HG02884 (cell line): ENCODE results near the gene PRKAR1B.
"Not testable (repeated sequence)": the region's sequence is repeated elsewhere in the genome, so short reads cannot be mapped to it uniquely, and the experiment has no call there.

Experiments
- ATAC-seq: cut with Tn5 transposase; IDR thresholded peaks from one replicate; pipeline ENCODE4 v1.9.1; 2021; ENCODE audit warnings: mild to moderate bottlenecking, moderate library complexity; ENCODE audit not compliant: unreplicated experiment

The PRKAR1B gene

DNA sequence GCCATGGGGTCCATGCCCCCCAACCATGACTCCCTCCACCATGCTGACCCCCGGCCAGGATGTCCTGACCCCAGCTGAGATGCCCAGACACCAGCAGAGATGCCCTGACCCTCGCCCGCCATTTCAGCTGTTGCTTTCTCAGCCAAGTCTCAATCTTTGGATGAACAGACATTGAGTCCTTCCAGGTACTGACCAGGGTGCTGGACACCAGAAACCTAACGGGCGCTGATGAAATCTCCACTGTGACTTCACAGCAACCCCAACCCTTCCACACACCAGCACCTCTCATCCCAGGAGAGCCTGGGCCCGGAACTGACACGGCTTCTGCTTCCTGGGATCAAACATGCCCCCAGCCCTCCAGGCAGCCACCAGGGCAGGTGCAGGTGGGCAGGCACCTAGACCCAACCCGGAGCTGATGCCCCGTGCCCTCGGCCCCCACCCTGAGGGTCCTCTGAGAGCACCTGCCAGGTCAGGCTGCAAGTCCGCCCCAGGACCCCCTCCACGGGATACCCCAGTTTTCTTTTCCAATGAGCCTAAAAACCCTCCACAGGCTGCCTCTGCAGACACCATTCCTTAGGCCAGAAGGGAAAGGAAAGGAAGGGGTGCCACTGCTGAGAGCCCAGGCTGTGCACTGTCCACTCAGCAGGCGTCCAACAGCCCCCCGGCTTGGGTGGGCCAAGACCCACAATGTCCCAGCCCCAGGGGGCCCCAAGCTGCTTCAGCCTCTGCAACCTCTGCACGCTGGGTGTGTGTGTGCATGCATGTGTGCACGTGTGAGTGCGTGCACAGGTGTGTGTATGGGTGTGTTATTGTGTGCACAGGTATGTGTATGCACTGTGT, 164.1 kb downstream of the PRKAR1B start:
- no peak for ATAC-seq

DNA sequence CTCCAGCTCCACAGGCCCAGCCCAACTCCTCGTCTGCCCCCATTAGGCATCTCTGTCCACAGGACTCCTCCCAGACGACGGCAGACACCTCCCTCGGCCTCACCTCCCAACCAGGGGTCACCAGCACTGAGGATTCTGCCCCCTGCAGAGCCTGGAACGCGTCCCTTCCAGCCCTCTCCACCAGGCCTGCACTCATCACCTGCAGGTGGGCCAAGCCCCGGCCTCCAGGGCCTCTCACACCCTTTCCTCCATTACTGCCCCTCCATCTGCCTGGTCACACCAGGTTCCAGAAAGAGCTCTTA, 164.8 kb downstream of the PRKAR1B start:
- no peak for ATAC-seq

DNA sequence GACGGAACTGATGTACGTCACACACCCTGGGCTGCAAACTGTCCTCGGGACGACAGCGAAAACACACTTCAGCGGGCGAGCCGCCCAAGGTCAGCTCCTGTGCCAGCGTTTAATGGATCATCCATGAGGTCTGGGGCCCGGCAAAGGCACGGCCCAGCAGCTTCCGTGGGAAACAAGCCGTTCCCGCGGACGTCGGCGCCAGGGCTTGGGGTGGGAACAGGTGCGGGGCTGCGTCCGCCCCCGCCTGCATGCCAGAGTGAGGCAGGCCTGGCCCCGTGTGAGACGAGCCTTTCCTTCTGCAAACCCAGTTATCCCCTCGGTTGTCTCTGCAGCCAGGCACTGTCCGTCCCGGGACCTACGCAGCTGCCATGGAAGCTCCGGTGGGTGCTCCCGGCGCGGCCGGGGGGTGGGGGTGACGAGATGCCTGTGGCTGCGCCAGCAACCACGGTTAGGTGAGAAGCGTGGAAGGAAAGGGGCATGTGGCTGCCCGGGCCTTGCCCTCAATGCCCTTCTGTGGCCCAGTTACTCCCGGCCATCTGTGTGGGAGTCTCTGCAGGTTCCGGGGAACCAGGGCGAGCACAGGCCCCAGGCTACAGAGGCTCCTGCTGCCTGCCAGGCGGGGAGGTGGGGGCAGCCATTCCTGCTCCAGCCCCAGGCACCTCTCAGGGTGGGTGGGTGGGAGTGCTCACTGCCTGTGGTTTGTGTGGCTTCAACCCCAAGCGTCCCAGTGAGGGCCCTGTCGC, 165.3 kb downstream of the PRKAR1B start:
- ATAC-seq, result no peak

DNA sequence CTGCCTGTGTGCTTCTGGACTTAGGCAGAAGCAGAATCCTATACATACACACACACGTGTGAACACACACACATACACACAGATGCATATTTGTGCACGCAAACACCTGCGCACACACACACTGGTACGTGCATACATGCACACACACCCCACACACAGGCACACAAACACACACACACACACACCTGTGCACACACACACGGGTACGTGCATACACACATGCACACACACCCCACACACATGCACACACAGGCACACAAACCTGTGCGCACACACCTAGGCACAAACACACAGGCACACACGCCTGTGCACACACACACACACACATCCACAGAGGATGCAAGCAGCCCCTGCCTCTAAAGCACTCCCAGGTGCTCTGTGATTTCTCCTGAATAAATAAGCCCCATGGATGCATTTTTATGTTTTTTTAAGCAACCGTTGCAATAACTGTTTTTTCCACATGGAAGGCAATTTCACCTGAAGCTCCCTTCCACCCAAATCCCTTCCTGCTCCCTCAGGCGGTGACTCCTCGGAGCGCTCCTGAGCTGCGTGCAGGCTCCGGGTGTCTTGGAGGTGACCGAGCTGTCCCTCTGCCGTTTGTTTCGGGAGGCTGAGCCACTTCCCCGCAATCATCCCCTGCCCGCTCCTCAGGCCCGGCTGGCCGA, 166.0 kb downstream of the PRKAR1B start:
- ATAC-seq, result no peak

DNA sequence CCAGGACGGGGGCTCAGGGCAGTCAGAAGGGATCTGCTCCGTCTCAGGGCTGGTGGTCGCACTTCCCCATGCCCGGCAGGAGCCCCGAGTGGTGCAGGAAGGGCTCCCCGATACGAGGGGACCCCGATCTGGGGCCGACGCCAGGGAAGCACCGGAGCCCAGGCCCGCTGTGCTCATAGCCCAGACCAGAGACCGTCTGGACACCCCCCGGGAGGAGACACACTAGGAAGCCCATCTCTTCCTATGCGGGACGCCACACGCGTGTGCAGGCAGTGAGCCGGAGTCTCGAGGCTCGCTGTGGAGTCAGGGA, 167.7 kb downstream of the PRKAR1B start:
- ATAC-seq, result no peak

DNA sequence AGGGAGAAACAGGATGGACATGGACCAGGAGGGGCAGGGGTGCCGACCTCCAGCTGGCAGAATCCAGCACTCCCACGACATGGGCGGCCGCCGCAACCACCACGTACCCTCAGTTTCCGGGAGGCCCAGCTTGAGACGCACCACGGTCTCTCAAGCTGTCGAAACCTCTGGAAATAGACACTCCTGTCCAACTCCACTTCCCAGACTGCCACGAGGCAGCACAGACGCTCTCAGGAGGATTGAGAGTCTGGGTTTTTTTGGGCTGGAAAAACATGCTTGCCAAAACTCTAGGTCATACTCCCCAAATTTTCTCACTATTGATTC, 169.6 kb downstream of the PRKAR1B start:
- no peak for ATAC-seq

DNA sequence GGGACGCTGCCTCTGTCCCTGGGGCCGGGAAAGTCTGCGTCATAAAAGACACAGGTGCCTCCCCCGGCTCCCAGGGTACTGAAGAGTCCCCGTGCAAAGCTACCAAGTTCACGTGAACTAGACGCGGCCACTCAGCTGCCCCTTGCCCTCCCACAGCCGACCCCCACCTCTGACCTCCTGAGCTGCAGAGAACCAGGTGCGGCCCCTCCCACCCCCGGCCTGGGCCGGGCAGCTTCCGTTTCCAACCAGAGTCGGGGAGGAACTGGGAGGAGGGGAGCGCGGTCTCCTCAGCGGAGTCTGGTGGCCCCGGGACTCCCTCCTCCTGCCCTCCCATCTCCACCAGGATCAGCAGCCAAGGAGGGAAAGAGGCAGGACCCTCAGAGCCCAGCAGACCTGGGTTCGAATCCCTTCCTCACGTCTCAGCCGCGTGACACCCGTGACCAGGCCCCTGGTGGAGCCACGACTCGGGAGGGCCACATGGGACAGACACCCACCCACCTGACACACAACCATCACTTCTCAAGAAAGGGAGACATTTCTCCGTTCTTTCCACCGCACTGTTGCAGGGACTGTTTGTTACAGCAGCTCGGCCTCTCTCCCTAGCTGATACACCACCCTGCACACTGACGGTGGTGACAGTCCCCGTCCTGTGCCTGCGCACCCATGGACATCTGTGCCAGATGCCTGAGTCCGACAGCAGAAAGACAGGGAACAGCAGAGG, 170.1 kb downstream of the PRKAR1B start:
- ATAC-seq, result no peak

DNA sequence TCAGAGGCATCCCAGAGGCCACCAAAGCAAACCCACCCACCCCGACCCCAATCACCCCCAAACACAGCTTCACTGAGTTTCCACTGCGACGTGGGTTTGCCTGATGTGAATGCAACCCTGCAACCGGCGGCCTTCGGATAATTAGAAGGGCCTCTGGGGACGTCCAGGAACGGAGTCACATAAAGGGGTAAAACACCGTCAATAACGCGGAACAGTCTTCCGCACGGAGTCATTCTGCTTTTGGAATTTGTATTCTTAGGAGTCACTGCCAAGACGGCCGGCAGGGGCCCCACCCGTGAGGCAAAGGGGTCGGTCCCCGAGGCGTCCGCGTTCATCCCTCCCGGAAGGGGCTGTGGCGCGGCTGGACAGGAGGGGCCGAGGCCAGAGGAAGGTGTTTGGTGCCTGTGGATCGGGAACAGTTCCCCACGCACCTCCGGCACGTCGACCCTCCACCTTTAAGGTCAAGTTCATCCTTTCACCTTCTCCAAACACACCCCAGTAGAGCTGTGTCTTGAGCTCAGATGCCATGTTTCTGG, 170.7 kb downstream of the PRKAR1B start:
- no peak for ATAC-seq

DNA sequence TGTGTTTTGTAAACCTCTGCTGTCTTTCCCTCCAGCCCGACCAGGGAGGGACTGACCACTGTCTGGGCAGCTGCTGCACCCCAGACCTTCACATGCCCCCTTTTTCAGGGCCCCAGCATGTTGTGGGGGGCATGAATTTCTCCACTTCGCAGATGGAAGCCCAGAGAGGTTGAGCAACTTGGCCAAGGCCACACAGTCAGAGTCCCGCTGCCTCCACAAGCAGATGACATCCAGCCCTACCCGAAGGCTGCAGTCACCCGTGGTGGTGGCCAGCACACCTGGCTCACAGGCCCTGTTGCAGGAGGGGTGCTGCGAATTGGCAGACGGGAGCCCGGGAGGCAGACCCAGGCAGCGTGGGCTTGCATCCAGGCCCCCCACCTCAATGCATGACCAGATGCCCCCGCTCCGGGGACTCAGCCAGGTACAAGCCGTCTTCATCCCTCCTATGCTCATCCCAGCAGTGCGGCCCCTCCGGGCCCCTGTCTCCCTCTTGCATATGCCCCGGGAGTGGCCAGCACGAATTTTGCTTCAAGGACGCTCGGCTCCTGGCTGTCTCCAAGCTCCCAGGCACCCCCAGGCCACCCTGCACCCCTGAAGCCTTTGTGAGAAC, 171.4 kb downstream of the PRKAR1B start:
- ATAC-seq, result no peak

DNA sequence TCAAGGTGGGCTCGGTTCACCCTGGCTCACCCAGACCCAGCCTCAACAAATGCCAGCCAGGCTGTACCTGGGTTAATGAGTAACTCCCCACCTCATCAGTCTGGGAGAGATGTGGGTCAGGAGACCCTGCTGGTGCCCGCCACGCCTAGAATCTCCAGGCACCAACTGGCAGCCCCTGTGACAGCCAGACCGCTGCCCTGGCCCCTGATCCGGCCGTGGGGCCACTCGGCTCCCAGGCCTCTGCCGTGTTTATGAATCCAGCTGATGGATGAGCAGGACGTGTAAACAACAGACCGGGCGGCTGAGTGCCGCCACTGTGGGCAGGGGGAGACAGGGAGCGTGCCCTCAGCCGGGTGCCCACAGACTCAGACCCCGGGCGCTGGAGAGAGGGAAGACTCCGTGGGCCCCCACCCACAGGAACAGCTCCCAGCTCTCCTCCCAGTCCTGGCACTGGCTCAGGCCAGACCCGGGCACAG, 173.4 kb downstream of the PRKAR1B start:
- ATAC-seq, result no peak

DNA sequence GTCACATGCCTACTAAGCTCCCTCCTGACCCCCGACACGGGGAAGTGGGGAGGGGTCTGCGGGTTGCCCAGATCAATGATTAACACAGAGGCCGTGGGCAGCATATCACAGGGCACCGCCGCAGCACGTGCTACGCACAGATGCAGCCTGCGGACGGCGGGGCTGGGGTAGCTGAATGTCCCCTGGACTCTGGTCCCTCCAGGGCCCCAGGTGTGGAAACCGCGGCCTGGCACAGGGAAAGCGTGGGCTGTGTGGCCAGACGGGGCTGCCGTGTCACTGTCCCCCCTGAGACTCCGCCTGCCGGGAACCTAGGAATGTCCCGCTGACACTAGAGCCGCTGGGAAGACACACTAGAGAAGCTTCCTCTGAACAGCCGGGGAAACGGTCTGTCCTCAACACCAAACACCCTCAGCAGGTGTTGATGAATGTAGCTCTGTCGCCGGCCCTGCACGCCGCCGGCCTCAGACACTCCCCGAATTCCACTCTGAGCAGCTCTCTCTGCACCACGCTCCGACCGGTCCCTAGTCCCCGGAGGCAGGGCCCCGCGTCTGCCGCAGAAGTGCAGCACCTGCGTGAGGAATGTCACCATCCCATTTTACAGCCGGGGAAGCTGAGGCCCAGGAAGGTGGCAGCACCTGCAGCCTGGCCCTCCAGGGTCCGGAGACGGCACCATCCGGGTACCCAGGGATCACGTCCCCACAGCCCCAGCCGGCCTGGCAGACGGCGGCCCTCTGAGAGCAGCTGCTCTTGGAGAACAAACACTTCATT, 174.0 kb downstream of the PRKAR1B start:
- ATAC-seq, result no peak

DNA sequence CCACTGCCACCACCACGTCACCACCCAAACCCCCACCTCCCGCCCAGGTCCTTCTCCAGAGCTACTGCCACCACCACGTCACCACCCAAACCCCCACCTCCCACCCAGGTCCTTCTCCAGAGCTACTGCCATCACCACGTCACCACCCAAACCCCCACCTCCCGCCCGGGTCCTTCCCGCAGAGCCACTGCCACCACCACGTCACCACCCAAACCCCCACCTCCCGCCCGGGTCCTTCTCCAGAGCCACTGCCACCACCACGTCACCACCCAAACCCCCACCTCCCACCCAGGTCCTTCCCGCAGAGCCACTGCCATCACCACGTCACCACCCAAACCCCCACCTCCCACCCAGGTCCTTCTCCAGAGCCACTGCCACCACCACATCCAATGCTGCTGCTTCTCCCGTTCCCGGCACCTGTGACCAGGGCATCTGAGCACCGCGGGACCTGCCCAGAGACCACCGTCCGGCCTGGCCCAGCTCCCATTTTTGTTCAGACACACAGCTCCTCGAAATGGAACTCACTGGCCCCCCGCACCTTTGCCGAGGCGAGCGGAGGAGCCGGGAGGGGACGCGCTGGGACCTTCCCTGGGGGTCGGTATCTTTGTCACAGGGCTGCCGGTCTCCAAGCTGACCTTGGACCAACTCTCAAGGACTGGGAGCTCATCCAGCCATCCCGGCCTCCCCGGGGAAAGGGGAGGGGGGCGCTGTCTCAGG, 174.8 kb downstream of the PRKAR1B start:
- ATAC-seq, result not testable (repeated sequence)

DNA sequence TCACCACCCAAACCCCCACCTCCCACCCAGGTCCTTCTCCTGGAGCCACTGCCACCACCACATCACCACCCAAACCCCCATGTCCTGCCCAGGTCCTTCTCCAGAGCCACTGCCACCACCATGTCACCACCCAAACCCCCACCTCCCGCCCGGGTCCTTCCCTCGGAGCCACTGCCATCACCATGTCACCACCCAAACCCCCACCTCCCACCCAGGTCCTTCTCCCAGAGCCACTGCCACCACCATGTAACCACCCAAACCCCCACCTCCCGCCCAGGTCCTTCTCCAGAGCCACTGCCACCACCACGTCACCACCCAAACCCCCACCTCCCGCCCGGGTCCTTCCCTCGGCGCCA, 175.5 kb downstream of the PRKAR1B start:
- not testable (repeated sequence) for ATAC-seq

DNA sequence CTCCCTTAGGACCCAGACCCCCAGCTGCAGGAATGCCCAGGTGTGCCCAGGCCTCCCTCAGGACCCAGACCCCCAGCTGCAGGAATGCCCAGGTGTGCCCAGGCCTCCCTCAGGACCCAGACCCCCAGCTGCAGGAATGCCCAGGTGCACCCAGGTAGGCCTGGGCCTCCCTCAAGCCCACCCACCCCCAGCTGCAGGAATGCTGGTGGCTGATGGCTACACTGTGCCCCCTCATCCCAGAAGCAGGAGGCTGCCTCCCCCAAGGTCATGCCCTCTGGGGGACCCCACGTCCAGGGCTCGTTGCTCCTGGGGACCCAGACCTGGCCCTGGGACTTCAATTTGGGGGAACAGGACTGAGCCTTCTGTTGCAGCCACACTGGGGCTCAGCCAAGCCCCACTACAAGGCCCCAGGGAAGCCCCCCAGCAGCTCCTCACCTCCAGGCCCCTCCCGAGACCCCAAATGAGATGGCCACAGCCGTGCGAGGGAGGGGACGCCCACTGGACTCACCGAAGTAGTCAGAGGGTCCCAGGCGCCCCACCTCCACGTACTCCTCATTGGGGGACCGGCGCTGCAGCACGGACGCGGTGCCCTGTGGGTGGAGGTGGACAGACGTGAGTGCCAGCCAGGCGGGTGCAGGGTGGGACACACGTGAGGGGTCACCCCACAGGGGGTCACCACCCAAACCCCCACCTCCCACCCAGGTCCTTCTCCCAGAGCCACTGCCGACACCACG, 176.0 kb downstream of the PRKAR1B start:
- ATAC-seq, result no peak

DNA sequence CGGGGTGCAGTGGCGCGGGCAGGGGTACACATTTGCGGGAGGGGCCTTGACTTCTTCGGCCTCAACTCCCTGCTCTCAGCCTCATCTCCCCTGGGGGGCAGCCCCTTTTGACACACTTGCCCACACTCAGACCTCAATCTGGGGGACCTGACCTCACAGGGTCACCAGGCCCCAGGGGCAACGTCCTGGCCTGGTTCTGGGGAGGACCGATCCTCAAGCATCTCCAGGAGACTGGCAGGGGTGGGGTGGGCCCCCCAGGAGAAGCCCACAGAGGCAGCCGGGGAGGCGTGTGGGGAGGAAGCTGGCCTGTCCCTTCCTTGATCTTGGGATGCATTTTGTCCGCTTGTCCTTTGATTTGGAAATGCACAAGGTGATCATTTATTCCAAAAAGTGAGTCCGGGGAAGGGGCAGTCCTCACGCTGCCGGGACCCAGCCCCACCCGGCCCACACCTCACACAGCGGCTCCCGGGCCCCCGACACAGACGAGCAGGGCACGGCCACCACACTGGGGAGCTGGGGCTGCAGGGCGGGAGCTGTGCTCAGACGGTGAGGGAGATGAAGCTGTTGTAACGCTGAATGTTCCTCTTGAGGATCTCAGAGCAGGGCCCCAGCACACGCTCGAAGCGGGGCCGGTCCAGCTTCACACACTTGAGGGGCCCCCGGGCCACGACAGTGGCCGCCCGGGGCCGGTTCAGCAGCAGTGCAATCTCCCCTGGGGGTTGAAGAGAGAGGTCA, 177.0 kb downstream of the PRKAR1B start:
- ATAC-seq, result no peak

DNA sequence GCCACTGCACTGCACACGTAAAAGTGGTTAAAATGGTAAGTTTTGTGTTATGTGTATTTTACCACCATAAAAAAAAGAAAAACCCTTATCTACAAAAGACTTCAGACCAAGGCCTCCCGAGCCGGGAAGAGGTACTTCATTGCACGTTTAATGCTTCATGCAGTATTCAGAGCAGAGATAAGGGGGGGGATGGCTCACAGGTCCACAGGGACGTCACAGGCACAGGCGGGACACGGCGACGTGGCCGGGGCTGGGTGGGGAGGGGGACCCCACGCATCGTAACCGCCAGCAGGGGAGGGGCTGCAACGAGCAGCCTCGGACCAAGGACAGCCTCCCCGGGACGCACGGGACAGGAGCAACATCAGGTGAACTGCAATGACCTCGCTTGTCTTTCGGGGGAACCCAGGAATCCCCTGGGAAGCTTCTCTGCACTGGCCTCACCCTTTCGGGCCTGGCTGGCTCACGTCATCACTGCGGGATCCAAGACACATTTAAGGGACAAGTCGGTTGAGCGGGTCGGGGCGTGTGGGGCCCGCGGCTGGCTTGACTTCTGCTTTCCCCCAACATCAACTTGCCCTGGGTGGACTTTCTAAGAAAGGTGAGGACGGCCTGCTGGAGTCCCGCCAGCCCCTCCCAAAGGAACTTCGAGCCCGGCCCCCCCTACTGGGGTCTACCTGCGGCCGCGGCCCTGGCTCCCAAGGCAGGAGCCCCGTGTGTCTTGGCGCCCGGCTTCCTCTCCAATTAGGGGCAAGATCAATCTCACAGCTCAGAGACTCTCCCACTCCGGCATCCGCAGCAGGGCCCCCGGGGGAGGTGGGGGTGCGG, 177.8 kb downstream of the PRKAR1B start:
- no peak for ATAC-seq

DNA sequence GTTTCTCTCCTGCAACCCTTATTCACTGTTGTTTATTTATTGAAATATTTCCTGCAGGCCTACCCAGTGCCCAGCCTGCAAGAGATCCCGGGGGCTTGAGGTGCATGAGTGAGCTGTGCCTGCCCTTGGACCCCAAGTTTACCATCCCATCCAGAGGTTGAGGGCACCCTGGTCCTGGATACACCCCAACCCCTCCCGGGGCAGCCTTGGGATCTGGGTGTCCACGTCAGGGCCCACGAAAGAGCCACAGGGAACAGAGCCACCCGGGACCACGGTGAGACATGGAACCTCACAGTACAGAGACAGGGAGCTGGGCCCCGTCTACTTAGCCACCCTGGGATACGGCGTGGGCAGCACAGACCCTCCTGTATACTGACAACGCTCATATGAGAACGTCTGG, 178.7 kb downstream of the PRKAR1B start:
- no peak for ATAC-seq
